NCI-H446 (cell line): ENCODE measurements around the gene DEDD2.

Experiments
- DNase-seq, 2 experiments: peaks; one replicate each; lab custom pipeline; 2025; lab: John Stamatoyannopoulos, UW

Gene DEDD2

GRCh38 chr19:42228641-42229040, 11.2 kb upstream of the DEDD2 start:
- no peak for DNase-seq

GRCh38 chr19:42226886-42227285, 9.4 kb upstream of the DEDD2 start:
- no peak for DNase-seq

- no peak for DNase-seq
These were observed 8.3 kb upstream of the DEDD2 start for GRCh38 chr19:42225718-42226292.

- no peak for DNase-seq
These were observed 7.7 kb upstream of the DEDD2 start for GRCh38 chr19:42224940-42225717.

- DNase-seq: no peak
These were observed 3.2 kb upstream of the DEDD2 start for GRCh38 chr19:42220751-42221097.

- peak; percentile 97 to 99 for DNase-seq
These were observed 2.6 kb upstream of the DEDD2 start, which contains the start of gene ZNF526 for GRCh38 chr19:42219812-42220750. Gene ZNF526, plus strand, starts transcription at chr19:42220312. Its CDS starts 4,092 bp downstream, at chr19:42224404.

- DNase-seq: peak in 1 of 2 experiments; percentile 41
These were observed 591 bp downstream of the DEDD2 start for GRCh38 chr19:42216653-42217519.

GRCh38 chr19:42214810-42215485, 2.5 kb downstream of the DEDD2 start:
- DNase-seq: no peak

GRCh38 chr19:42212886-42213285, 4.6 kb downstream of the DEDD2 start:
- no peak for DNase-seq

- no peak for DNase-seq
These were observed 8.9 kb downstream of the DEDD2 start for GRCh38 chr19:42208612-42209011.

- DNase-seq: no peak
These were observed 9.7 kb downstream of the DEDD2 start for GRCh38 chr19:42207767-42208271.

GRCh38 chr19:42206871-42207755, 10.4 kb downstream of the DEDD2 start:
- no peak for DNase-seq

- DNase-seq: no peak
These were observed 12.8 kb downstream of the DEDD2 start for GRCh38 chr19:42204664-42205063.

GRCh38 chr19:42203700-42204099, 13.8 kb downstream of the DEDD2 start:
- DNase-seq: no peak

GRCh38 chr19:42202290-42202880, 15.1 kb downstream of the DEDD2 start:
- no peak for DNase-seq

- DNase-seq: no peak
These were observed 15.8 kb downstream of the DEDD2 start for GRCh38 chr19:42201489-42202289.

- DNase-seq: no peak
These were observed 17.3 kb downstream of the DEDD2 start for GRCh38 chr19:42200116-42200715.
